ENCODE measurements around the gene GPX7.

The GPX7 gene

GRCh38 chr1:52595061-52595460, 7.1 kb upstream of the GPX7 start:
- no peaks in the 10 kb centered on the region for H3K36me3 ChIP-seq (ENCODE audit: low read length)
- no peak overlapping the region for H3K4me2 ChIP-seq (ENCODE audit: low read depth, low read length, poor library complexity, severe bottlenecking)
- H3K9ac ChIP-seq (ENCODE audit: low read length): no peak overlapping the region
- H2AFZ ChIP-seq (ENCODE audit: low read depth, low read length, severe bottlenecking): no peak overlapping the region
- H3K9me2 ChIP-seq (replicated peaks; ENCODE audit: insufficient read depth, low read length): no peaks in the 10 kb centered on the region
- no peak overlapping the region for H3K4me3 ChIP-seq (ENCODE audit: insufficient read depth, low read length, poor library complexity, severe bottlenecking)
- H3K9me3 ChIP-seq (ENCODE audit: insufficient read depth, low read length): no peaks in the 10 kb centered on the region
- no peak overlapping the region for H3K27ac ChIP-seq (ENCODE audit: low read depth, low read length)
- H3F3A ChIP-seq (ENCODE audit: insufficient read depth): peaks cover 15% of the 10 kb centered on the region
- no peaks in the 10 kb centered on the region for H4K20me1 ChIP-seq (ENCODE audit: low read depth, low read length)
- TF ChIP-seq CTCF (IDR thresholded peaks at IDR 0.05; ENCODE audit: insufficient read depth, low read length, poor library complexity, severe bottlenecking) (no peak), EZH2phosphoT487 (conservative IDR thresholded peaks at IDR 0.05; ENCODE audit: low read length) (no peak)
- H3K79me2 ChIP-seq (ENCODE audit: insufficient read depth, low read length): no peaks in the 10 kb centered on the region
- no peaks in the 10 kb centered on the region for H3K27me3 ChIP-seq (ENCODE audit: low read length)

- H3K36me3 ChIP-seq (ENCODE audit: low read length): no peaks in the 10 kb centered on the region
These were observed 4.3 kb upstream of the GPX7 start for GRCh38 chr1:52597912-52598311.

GRCh38 chr1:52598729-52599128, 3.4 kb upstream of the GPX7 start:
- H3K36me3 ChIP-seq (ENCODE audit: low read length): no peaks in the 10 kb centered on the region

More at GRCh38 chr1:52597912-52598311, 4.3 kb upstream of the GPX7 start:
- Histone ChIP-seq H2AFZ (ENCODE audit: low read depth, low read length, severe bottlenecking) (no peak overlapping the region), H3K9me2 (replicated peaks; ENCODE audit: insufficient read depth, low read length) (no peaks in the 10 kb centered on the region), H3K27ac (ENCODE audit: low read depth, low read length) (no peak overlapping the region), H4K20me1 (ENCODE audit: low read depth, low read length) (no peaks in the 10 kb centered on the region), H3K4me3 (ENCODE audit: insufficient read depth, low read length, poor library complexity, severe bottlenecking) (no peak overlapping the region), H3K79me2 (ENCODE audit: insufficient read depth, low read length) (no peaks in the 10 kb centered on the region), H3K9ac (ENCODE audit: low read length) (no peak overlapping the region), H3K4me2 (ENCODE audit: low read depth, low read length, poor library complexity, severe bottlenecking) (no peak overlapping the region), H3K27me3 (ENCODE audit: low read length) (no peaks in the 10 kb centered on the region), H3K9me3 (ENCODE audit: insufficient read depth, low read length) (no peaks in the 10 kb centered on the region), H3F3A (ENCODE audit: insufficient read depth) (peaks cover 9% of the 10 kb centered on the region)
- TF ChIP-seq EZH2phosphoT487 (conservative IDR thresholded peaks at IDR 0.05; ENCODE audit: low read length) (no peak), CTCF (IDR thresholded peaks at IDR 0.05; ENCODE audit: insufficient read depth, low read length, poor library complexity, severe bottlenecking) (no peak)

More at GRCh38 chr1:52598729-52599128, 3.4 kb upstream of the GPX7 start:
- peaks cover 4% of the 10 kb centered on the region for H3F3A ChIP-seq (ENCODE audit: insufficient read depth)
- no peaks in the 10 kb centered on the region for H3K9me2 ChIP-seq (replicated peaks; ENCODE audit: insufficient read depth, low read length)
- no peak overlapping the region for H3K27ac ChIP-seq (ENCODE audit: low read depth, low read length)
- TF ChIP-seq EZH2phosphoT487 (conservative IDR thresholded peaks at IDR 0.05; ENCODE audit: low read length): no peak
- TF ChIP-seq CTCF (IDR thresholded peaks at IDR 0.05; ENCODE audit: insufficient read depth, low read length, poor library complexity, severe bottlenecking): no peak
- H3K9me3 ChIP-seq (ENCODE audit: insufficient read depth, low read length): no peaks in the 10 kb centered on the region
- no peaks in the 10 kb centered on the region for H4K20me1 ChIP-seq (ENCODE audit: low read depth, low read length)
- H3K27me3 ChIP-seq (ENCODE audit: low read length): no peaks in the 10 kb centered on the region
- H3K9ac ChIP-seq (ENCODE audit: low read length): no peak overlapping the region
- H2AFZ ChIP-seq (ENCODE audit: low read depth, low read length, severe bottlenecking): no peak overlapping the region
- no peak overlapping the region for H3K4me2 ChIP-seq (ENCODE audit: low read depth, low read length, poor library complexity, severe bottlenecking)
- H3K79me2 ChIP-seq (ENCODE audit: insufficient read depth, low read length): peaks cover 1% of the 10 kb centered on the region; the same call in 1 of the 2 replicates
- H3K4me3 ChIP-seq (ENCODE audit: insufficient read depth, low read length, poor library complexity, severe bottlenecking): no peak overlapping the region

Measured in SU-DHL-6 (cell line).